ENCODE results near the gene KDM6B.
A peak's percentile ranks its signal among the peaks of the same experiment; 100 is the strongest.

The KDM6B gene

GRCh38 chr17:7864995-7865650 lies 31.1 kb downstream of the KDM6B start:
- DNase-seq = no peak
- Mint-ChIP-seq H3K27me3 (no peaks in the 10 kb centered on the region), H3K27ac (no peak overlapping the region), H3K4me1 (peaks cover 41% of the 10 kb centered on the region), H3K9me3 (peaks cover 0 to 4% of the 10 kb centered on the region in 2 donors), H3K4me3 (no peak overlapping the region)
- ATAC-seq = peak; percentile 69

GRCh38 chr17:7867881-7868329 lies 33.9 kb downstream of the KDM6B start:
- Mint-ChIP-seq H3K4me1 (peaks cover 29% of the 10 kb centered on the region), H3K4me3 (peak overlapping the region; percentile 12 to 41), H3K9me3 (peaks cover 0 to 4% of the 10 kb centered on the region in 2 donors), H3K27ac (peak overlapping the region in 1 of 2 donors; percentile 59), H3K27me3 (no peaks in the 10 kb centered on the region)
- DNase-seq (no peak), ATAC-seq (peak; percentile 53)

GRCh38 chr17:7873051-7873450 lies 39.0 kb downstream of the KDM6B start:
- Mint-ChIP-seq H3K27me3 (no peaks in the 10 kb centered on the region), H3K9me3 (no peaks in the 10 kb centered on the region), H3K4me3 (no peak overlapping the region), H3K4me1 (peaks cover 10% of the 10 kb centered on the region), H3K27ac (peak overlapping the region in 1 of 2 donors; percentile 62)
- ATAC-seq = no peak
- DNase-seq = no peak

GRCh38 chr17:7875804-7876370 lies 41.9 kb downstream of the KDM6B start:
- ATAC-seq (no peak), DNase-seq (no peak)
- Mint-ChIP-seq H3K9me3 (no peaks in the 10 kb centered on the region), H3K27me3 (no peaks in the 10 kb centered on the region), H3K27ac (no peak overlapping the region), H3K4me1 (no peaks in the 10 kb centered on the region), H3K4me3 (no peak overlapping the region)

GRCh38 chr17:7878234-7878633 lies 44.2 kb downstream of the KDM6B start:
- DNase-seq (no peak), ATAC-seq (no peak)
- Mint-ChIP-seq H3K27me3 (no peaks in the 10 kb centered on the region), H3K27ac (no peak overlapping the region), H3K4me3 (no peak overlapping the region), H3K4me1 (no peaks in the 10 kb centered on the region), H3K9me3 (no peaks in the 10 kb centered on the region)

GRCh38 chr17:7880076-7880868 lies 46.3 kb downstream of the KDM6B start:
- no peak for ATAC-seq
- Mint-ChIP-seq H3K9me3 (no peaks in the 10 kb centered on the region), H3K27ac (no peak overlapping the region), H3K27me3 (no peaks in the 10 kb centered on the region), H3K4me1 (no peaks in the 10 kb centered on the region), H3K4me3 (no peak overlapping the region)
- DNase-seq = no peak

- ATAC-seq (no peak), DNase-seq (no peak)
- no peak overlapping the region for H3K4me3 Mint-ChIP-seq
- no peaks in the 10 kb centered on the region for H3K9me3 Mint-ChIP-seq
- no peaks in the 10 kb centered on the region for H3K27me3 Mint-ChIP-seq
- H3K4me1 Mint-ChIP-seq = peaks cover 6% of the 10 kb centered on the region
- H3K27ac Mint-ChIP-seq = no peak overlapping the region
Measured at GRCh38 chr17:7881276-7882054, 47.4 kb downstream of the KDM6B start.

- no peak for ATAC-seq
- DNase-seq = no peak
- H3K27ac Mint-ChIP-seq = no peak overlapping the region
- H3K4me1 Mint-ChIP-seq = peaks cover 7% of the 10 kb centered on the region
- H3K9me3 Mint-ChIP-seq = no peaks in the 10 kb centered on the region
- H3K27me3 Mint-ChIP-seq = no peaks in the 10 kb centered on the region
- H3K4me3 Mint-ChIP-seq = no peak overlapping the region
Measured at GRCh38 chr17:7882068-7882467, 48.1 kb downstream of the KDM6B start.

GRCh38 chr17:7882629-7883028 lies 48.6 kb downstream of the KDM6B start:
- no peak overlapping the region for H3K4me3 Mint-ChIP-seq
- no peaks in the 10 kb centered on the region for H3K9me3 Mint-ChIP-seq
- no peak for DNase-seq
- no peaks in the 10 kb centered on the region for H3K27me3 Mint-ChIP-seq
- peaks cover 7% of the 10 kb centered on the region for H3K4me1 Mint-ChIP-seq
- no peak overlapping the region for H3K27ac Mint-ChIP-seq
- no peak for ATAC-seq
